H1 (cell line): ENCODE results near the gene WNT1. TPM values are rescaled to one million over a fixed set of nuclear protein-coding genes. Genes with fewer than 3 reads are reported as not detected.

Experiments
- CTCF ChIA-PET: fragments of 300-600 bp; sonication (Branson Sonifier 250); formaldehyde crosslinking; loops from one replicate; lab custom pipeline; 2021; ENCODE audit not compliant: partially characterized antibody; lab: Charles Lee
- POLR2A ChIA-PET: fragments of 300-600 bp; sonication (Branson Sonifier 250); formaldehyde crosslinking; loops from one replicate; lab custom pipeline; 2021; ENCODE audit warnings: inconsistent platforms; ENCODE audit not compliant: partially characterized antibody; lab: Charles Lee
- DNase-seq, 2 experiments: peaks; one replicate each; pipeline versions ENCODE4 v3.0.0 to v3.0.0-alpha.2; 2010 to 2022; ENCODE audit warnings: low spot score in 2 of 2, low read depth in 1 of 2, mixed read lengths in 1 of 2
- FAIRE-seq: peaks from 2 replicates; lab custom pipeline; 2011; peaks lifted over from hg19 to GRCh38; lab: Jason Lieb, UNC
- H2AFZ ChIP-seq: 2 replicates; pipeline ENCODE4 v1.8.1; 2012; ENCODE audit warnings: low read length, inconsistent platforms
- H2AK5ac ChIP-seq: 2 replicates; pipeline ENCODE4 v1.6.1; 2013; ENCODE audit warnings: low read depth, low read length
- H2BK120ac ChIP-seq: replicated peaks from 2 replicates; pipeline ENCODE3; 2013; ENCODE audit warnings: low read depth, low read length, inconsistent platforms
- H2BK12ac ChIP-seq: 2 replicates; pipeline ENCODE4 v1.6.1; 2013; ENCODE audit warnings: low read depth, low read length
- H2BK15ac ChIP-seq: 2 replicates; pipeline ENCODE4 v1.6.1; 2013; ENCODE audit warnings: low read length
- H2BK20ac ChIP-seq: 2 replicates; pipeline ENCODE4 v1.6.1; 2013; ENCODE audit warnings: low read length
- H2BK5ac ChIP-seq: 2 replicates; pipeline ENCODE4 v1.6.1; 2013; ENCODE audit warnings: low read depth, low read length
- H3K14ac ChIP-seq: 2 replicates; pipeline ENCODE4 v1.6.1; 2013; ENCODE audit warnings: inconsistent platforms; ENCODE audit not compliant: insufficient read length
- H3K18ac ChIP-seq: 2 replicates; pipeline ENCODE4 v1.6.1; 2013; ENCODE audit warnings: low read length; ENCODE audit errors: extremely low read depth
- H3K23ac ChIP-seq: 2 replicates; pipeline ENCODE4 v1.6.1; 2013; ENCODE audit warnings: inconsistent platforms; ENCODE audit not compliant: insufficient read length
- H3K23me2 ChIP-seq: 2 replicates; pipeline ENCODE4 v1.6.1; 2013; ENCODE audit warnings: low read depth, low read length
- H3K27ac ChIP-seq: 2 replicates; pipeline ENCODE4 v1.6.1; 2011; ENCODE audit warnings: low read depth, low read length, inconsistent platforms
- H3K27me3 ChIP-seq, 4 experiments: replicated peaks in 1 of 4; 1 replicate in 1 of 4; 2 replicates in 3 of 4; pipeline versions ENCODE4 v1.6.1 to v1.8.1; 2011 to 2013; ENCODE audit warnings: low read length in 3 of 4, mild to moderate bottlenecking in 3 of 4, inconsistent platforms in 2 of 4, mixed read lengths in 2 of 4, moderate library complexity in 1 of 4; ENCODE audit not compliant: control insufficient read depth in 3 of 4, insufficient read depth in 3 of 4; ENCODE audit errors: extremely low read depth in 1 of 4
- H3K36me3 ChIP-seq, 4 experiments: 2 replicates each; pipeline versions ENCODE4 v1.6.1 to v1.8.1; 2011 to 2013; ENCODE audit warnings: mild to moderate bottlenecking in 4 of 4, low read length in 3 of 4, moderate library complexity in 2 of 4, control low read depth in 1 of 4, inconsistent platforms in 1 of 4; ENCODE audit not compliant: insufficient read depth in 4 of 4, control insufficient read depth in 2 of 4
- H3K4ac ChIP-seq: replicated peaks from 2 replicates; pipeline ENCODE3; 2013; ENCODE audit warnings: low read length, low read depth, mixed read lengths, inconsistent platforms; ENCODE audit not compliant: insufficient read length
- H3K4me1 ChIP-seq, 4 experiments: replicated peaks in 1 of 4; 1 replicate in 1 of 4; 2 replicates in 3 of 4; pipeline versions ENCODE4 v1.6.1 to v1.8.1; 2011 to 2013; ENCODE audit warnings: low read length in 3 of 4, inconsistent platforms in 2 of 4, mixed read lengths in 1 of 4; ENCODE audit not compliant: insufficient read depth in 4 of 4, control insufficient read depth in 3 of 4
- H3K4me2 ChIP-seq, 2 experiments: 2 replicates each; pipeline versions ENCODE4 v1.6.1 to v1.8.1; 2011 to 2013; ENCODE audit warnings: low read depth in 2 of 2, low read length in 2 of 2, control low read depth in 1 of 2, inconsistent platforms in 1 of 2, mild to moderate bottlenecking in 1 of 2; ENCODE audit not compliant: insufficient read depth in 1 of 2
- H3K4me3 ChIP-seq, 4 experiments: fragments of 200-600, 300-600 bp in 1 of 4; sonication (generic), shearing (Covaris generic), sonication (Bioruptor Twin) in 1 of 4; 2 replicates each; pipeline versions ENCODE4 v1.5.1 to v1.8.1; 2011 to 2016; ENCODE audit warnings: low read length in 4 of 4, low read depth in 3 of 4, control low read depth in 2 of 4, inconsistent platforms in 2 of 4, mild to moderate bottlenecking in 2 of 4, mixed read lengths in 1 of 4, moderate library complexity in 1 of 4; ENCODE audit not compliant: insufficient read depth in 2 of 4; ENCODE audit errors: extremely low read depth in 1 of 4
- H3K56ac ChIP-seq: replicated peaks from 2 replicates; pipeline ENCODE3; 2013; ENCODE audit warnings: low read depth, mild to moderate bottlenecking, mixed read lengths, low read length, inconsistent platforms; ENCODE audit not compliant: insufficient read length
- H3K79me1 ChIP-seq: 2 replicates; pipeline ENCODE4 v1.6.1; 2013; ENCODE audit warnings: low read depth, low read length, control low read depth
- H3K79me2 ChIP-seq, 2 experiments: 2 replicates each; pipeline versions ENCODE4 v1.6.1 to v1.8.1; 2012 to 2013; ENCODE audit warnings: low read length in 2 of 2, mild to moderate bottlenecking in 2 of 2, inconsistent platforms in 1 of 2; ENCODE audit not compliant: insufficient read depth in 2 of 2, control insufficient read depth in 1 of 2
- H3K9ac ChIP-seq, 4 experiments: replicated peaks in 1 of 4; 1 replicate in 1 of 4; 2 replicates in 3 of 4; pipeline versions ENCODE4 v1.6.1 to v1.8.1; 2011 to 2013; ENCODE audit warnings: low read depth in 3 of 4, low read length in 3 of 4, control low read depth in 2 of 4, mild to moderate bottlenecking in 2 of 4, moderate library complexity in 2 of 4, inconsistent platforms in 1 of 4; ENCODE audit errors: extremely low read depth in 1 of 4
- H3K9me3 ChIP-seq, 2 experiments: 2 replicates each; pipeline versions ENCODE4 v1.6.1 to v1.8.1; 2012 to 2013; ENCODE audit warnings: mild to moderate bottlenecking in 2 of 2, moderate library complexity in 2 of 2, control low read depth in 1 of 2, inconsistent platforms in 1 of 2, low read depth in 1 of 2, low read length in 1 of 2, mixed read lengths in 1 of 2; ENCODE audit not compliant: insufficient read depth in 2 of 2
- H4K20me1 ChIP-seq, 2 experiments: replicated peaks in 1 of 2; 2 replicates each; pipeline versions ENCODE3 to v1.8.1; 2011 to 2013; ENCODE audit warnings: inconsistent platforms in 2 of 2, low read length in 2 of 2, mild to moderate bottlenecking in 1 of 2; ENCODE audit not compliant: insufficient read depth in 2 of 2, control insufficient read depth in 1 of 2
- H4K5ac ChIP-seq: 2 replicates; pipeline ENCODE4 v1.6.1; 2013; ENCODE audit warnings: low read length, low read depth, mixed read lengths, inconsistent platforms; ENCODE audit not compliant: insufficient read length
- H4K8ac ChIP-seq: 2 replicates; pipeline ENCODE4 v1.8.0; 2013; ENCODE audit warnings: mild to moderate bottlenecking, moderate library complexity, low read length, inconsistent platforms; ENCODE audit not compliant: insufficient read depth; ENCODE audit errors: extremely low read depth
- H4K91ac ChIP-seq: replicated peaks from 2 replicates; pipeline ENCODE3; 2013; ENCODE audit warnings: low read length, mixed read lengths, inconsistent platforms; ENCODE audit not compliant: insufficient read length
- BCL11A ChIP-seq, 2 experiments: IDR thresholded peaks; one replicate each; pipeline ENCODE4 v1.6.1; 2011; ENCODE audit warnings: low read depth in 2 of 2, low read length in 2 of 2, mild to moderate bottlenecking in 2 of 2
- CBX5 ChIP-seq: fragments of 300-800, 300-1000 bp; sonication (generic); IDR thresholded peaks from 2 replicates; pipeline ENCODE4 v1.7.1; 2016; ENCODE audit warnings: antibody characterized with exemption, low read length, low read depth
- CTBP2 ChIP-seq: IDR thresholded peaks from 2 replicates; pipeline ENCODE4 v1.7.0; 2011; ENCODE audit warnings: borderline replicate concordance, mild to moderate bottlenecking, moderate library complexity, mixed read lengths, low read length; ENCODE audit not compliant: insufficient read depth, insufficient read length
- GTF2F1 ChIP-seq: IDR thresholded peaks from 2 replicates; pipeline ENCODE4 v1.6.1; 2012; ENCODE audit warnings: low read depth, low read length, improper control_type of control experiment, borderline replicate concordance
- JUND ChIP-seq: IDR thresholded peaks from 2 replicates; pipeline ENCODE4 v1.6.1; 2011; ENCODE audit warnings: mild to moderate bottlenecking, improper control_type of control experiment, low read length
- KDM1A ChIP-seq: fragments of 200-600, 300-600 bp; sonication (generic); IDR thresholded peaks from 2 replicates; pipeline ENCODE4 v1.7.1; 2016; ENCODE audit warnings: mild to moderate bottlenecking, low read length, borderline replicate concordance
- POLR2AphosphoS5 ChIP-seq: IDR thresholded peaks from 2 replicates; pipeline ENCODE4 v1.6.1; 2011; ENCODE audit warnings: low read depth, low read length
- RBBP5 ChIP-seq: IDR thresholded peaks from 2 replicates; pipeline ENCODE4 v1.7.1; 2012; ENCODE audit warnings: low read depth, mild to moderate bottlenecking, inconsistent platforms, low read length, moderate library complexity, borderline replicate concordance
- RFX5 ChIP-seq: IDR thresholded peaks from 2 replicates; pipeline ENCODE4 v1.6.1; 2011; ENCODE audit warnings: low read depth, low read length, improper control_type of control experiment, borderline replicate concordance
- SAP30 ChIP-seq: fragments of 300-600 bp; sonication (generic); IDR thresholded peaks from 2 replicates; pipeline ENCODE4 v1.7.1; 2012; ENCODE audit warnings: low read length, moderate library complexity, mild to moderate bottlenecking, inconsistent platforms; ENCODE audit not compliant: insufficient read depth, insufficient replicate concordance
- TAF7 ChIP-seq: optimal IDR thresholded peaks from 2 replicates; pipeline ENCODE3; 2011; ENCODE audit warnings: low read depth, mild to moderate bottlenecking, inconsistent platforms, low read length, moderate library complexity, borderline replicate concordance
- TCF12 ChIP-seq: IDR thresholded peaks from 2 replicates; pipeline ENCODE4 v1.6.1; 2011; ENCODE audit warnings: low read depth, mild to moderate bottlenecking, low read length
- YY1 ChIP-seq: IDR thresholded peaks from 2 replicates; pipeline ENCODE4 v1.6.1; 2011; ENCODE audit warnings: low read depth, mild to moderate bottlenecking, low read length
- ZNF274 ChIP-seq: IDR thresholded peaks from 2 replicates; pipeline ENCODE4 v1.7.0; 2012; ENCODE audit warnings: low read length, borderline replicate concordance; ENCODE audit errors: extremely low read depth
- WGBS, 2 experiments: shearing (Covaris generic) in 1 of 2; methylation state at CpG; one replicate each; pipeline versions ENCODE4 v1.1.6 to v1.1.7; 2013 to 2015; ENCODE audit warnings: low lambda C conversion rate in 2 of 2, mixed read lengths in 2 of 2, inconsistent platforms in 1 of 2, low coverage in 1 of 2, missing lambda C conversion rate in 1 of 2; ENCODE audit not compliant: insufficient replicate concordance in 2 of 2, insufficient coverage in 1 of 2, insufficient read length in 1 of 2; ENCODE audit errors: extremely low coverage in 1 of 2, missing lambda C conversion rate in 1 of 2; 5-methylcytosine and 5-hydroxymethylcytosine counted together
- polyA plus RNA-seq, 7 experiments: library from polyadenylated mRNA; depleted of rRNA in 3 of 7; stranded (reverse) in 5 of 7; unstranded in 2 of 7; fragments of >200 nt in 5 of 7; fragments of 200-250 nt in 2 of 7; gene quantifications; 1 replicate in 5 of 7; 2 replicates in 1 of 7; 4 replicates in 1 of 7; pipeline versions ENCODE4 v1.2.1 to v1.2.3, GENCODE V29; 2011 to 2013; ENCODE audit warnings: missing spikeins in 2 of 7, mixed read lengths in 2 of 7
- total RNA-seq: library from RNA; stranded (reverse); fragmentation: NEBNext Ultra II Directional; extraction: Animal tissue kit (Norgen Biotek cat#: 25700); gene quantifications from 2 replicates; pipeline ENCODE4 v1.2.1, GENCODE V29; 2021

The WNT1 gene
- total and polyA plus RNA-seq, 2 of the 8 experiments (the other 6 are each of a cell fraction or from before 2014, with no cell fraction given), result not detected

GRCh38 chr12:48947727-48948126 lies 30.4 kb upstream of the WNT1 start:
- H3K9me3 ChIP-seq, result no peaks in the 10 kb centered on the region
- no peak overlapping the region for H3K4me2 ChIP-seq
- H4K20me1 ChIP-seq, result peaks cover 10 to 23% of the 10 kb centered on the region in 2 experiments
- H3K79me1 ChIP-seq, result peaks cover 8% of the 10 kb centered on the region
- H2BK12ac ChIP-seq, result no peak overlapping the region
- no peak overlapping the region for H2BK20ac ChIP-seq
- H4K8ac ChIP-seq, result no peak overlapping the region
- 66% methylated on average over 2 of the region's 3 CpGs; no CpG with 5 or more reads in 1 of the 2 experiments for WGBS, 2 experiments
- no peak overlapping the region for H3K56ac ChIP-seq
- H3K14ac ChIP-seq, result no peak overlapping the region
- no peaks in the 10 kb centered on the region for H3K23me2 ChIP-seq
- H3K27ac ChIP-seq, result no peak overlapping the region; the same call in 1 of the 2 replicates
- H2BK5ac ChIP-seq, result no peak overlapping the region
- ChIA-PET CTCF (interaction anchor here (0.8 to 19.9 kb wide), 9 partner anchors 10 to 75 kb away, joined by 3 to 280 read pairs (median 4); partner anchors contain the start of genes ARF3 and FKBP11), POLR2A (interaction anchor here (1.1 to 2.0 kb wide), 4 partner anchors 11 to 82 kb away, joined by 3 to 8 read pairs (median 4); partner anchors contain the start of gene RND1)
- no peak overlapping the region for H2BK120ac ChIP-seq
- no peak overlapping the region; the same call in 1 of the 2 replicates for H3K18ac ChIP-seq
- no peak overlapping the region for H4K5ac ChIP-seq
- H3K36me3 ChIP-seq, result peaks cover 0 to 12% (median 2%) of the 10 kb centered on the region in 4 experiments; a peak in 7 of 8 replicates
- peaks cover 9 to 92% of the 10 kb centered on the region in 2 experiments for H3K79me2 ChIP-seq
- H2BK15ac ChIP-seq, result no peak overlapping the region
- H3K4me3 ChIP-seq, result no peak overlapping the region
- no peak for FAIRE-seq
- no peak overlapping the region for H4K91ac ChIP-seq
- no peak overlapping the region for H3K9ac ChIP-seq
- no peak overlapping the region for H2AFZ ChIP-seq
- no peaks in the 10 kb centered on the region; a peak in 1 of 7 replicates for H3K4me1 ChIP-seq
- H3K23ac ChIP-seq, result no peak overlapping the region
- H2AK5ac ChIP-seq, result no peak overlapping the region
- H3K4ac ChIP-seq, result no peak overlapping the region
- H3K27me3 ChIP-seq, result no peaks in the 10 kb centered on the region
- DNase-seq, result no peak
- TF ChIP-seq BCL11A (IDR thresholded peaks at IDR 0.05; ENCODE audit: low read depth in 2 of 2, low read length in 2 of 2), result no peak
- no peak for TF ChIP-seq SAP30
- no peak for TF ChIP-seq KDM1A
- TF ChIP-seq CTBP2, result no peak
- TF ChIP-seq JUND, result no peak
- no peak for TF ChIP-seq POLR2AphosphoS5
- no peak for TF ChIP-seq GTF2F1
- TF ChIP-seq ZNF274, result no peak
- TF ChIP-seq TCF12, result no peak
- TF ChIP-seq CBX5, result no peak
- TF ChIP-seq YY1, result no peak
- TF ChIP-seq RFX5, result no peak
- TF ChIP-seq RBBP5, result no peak
- TF ChIP-seq TAF7, result no peak
